GM23248 (cell line): Measurements from ENCODE around the gene KRT8. TPM values are rescaled to one million over a fixed set of nuclear protein-coding genes. Genes with fewer than 3 reads are reported as not detected.

Experiments
- DNase-seq: peaks from one replicate; pipeline ENCODE4 v3.0.0-alpha.2; 2015
- H2AFZ ChIP-seq: fragments of 200-600 bp; sonication (generic); 2 replicates; pipeline ENCODE4 v1.6.1; 2016; ENCODE audit warnings: antibody characterized with exemption
- H3F3A ChIP-seq: fragments of 200-600 bp; sonication (generic); 2 replicates; pipeline ENCODE4 v1.6.1; 2016; ENCODE audit warnings: mild to moderate bottlenecking, antibody characterized with exemption, mixed run types; ENCODE audit not compliant: insufficient read depth
- H3K27ac ChIP-seq: fragments of 200-600 bp; sonication (generic); 2 replicates; pipeline ENCODE4 v1.5.1; 2016; ENCODE audit warnings: mild to moderate bottlenecking
- H3K27me3 ChIP-seq: fragments of 200-600 bp; sonication (generic); replicated peaks from 2 replicates; pipeline ENCODE4 v1.6.1; 2016; ENCODE audit warnings: mild to moderate bottlenecking; ENCODE audit not compliant: insufficient read depth
- H3K36me3 ChIP-seq: fragments of 200-600 bp; sonication (generic); 2 replicates; pipeline ENCODE4 v1.6.1; 2016; ENCODE audit warnings: low read depth, mild to moderate bottlenecking
- H3K4me1 ChIP-seq: fragments of 200-600 bp; sonication (generic); 2 replicates; pipeline ENCODE4 v1.6.1; 2016; ENCODE audit warnings: mild to moderate bottlenecking; ENCODE audit not compliant: insufficient read depth
- H3K4me2 ChIP-seq: fragments of 200-600 bp; sonication (generic); one replicate; pipeline ENCODE4 v1.6.1; 2016; ENCODE audit warnings: mild to moderate bottlenecking; ENCODE audit not compliant: unreplicated experiment
- H3K4me3 ChIP-seq: fragments of 200-600 bp; sonication (generic); 2 replicates; pipeline ENCODE4 v1.5.1; 2016; ENCODE audit warnings: mild to moderate bottlenecking
- H3K79me2 ChIP-seq: fragments of 200-600 bp; sonication (generic); 2 replicates; pipeline ENCODE4 v1.6.1; 2016; ENCODE audit warnings: mild to moderate bottlenecking; ENCODE audit not compliant: insufficient read depth
- H3K9ac ChIP-seq: fragments of 200-600 bp; sonication (generic); 2 replicates; pipeline ENCODE4 v1.6.1; 2016; ENCODE audit warnings: mild to moderate bottlenecking
- H3K9me2 ChIP-seq: fragments of 200-600 bp; sonication (generic); 2 replicates; pipeline ENCODE4 v1.6.1; 2016; ENCODE audit warnings: mixed run types, mild to moderate bottlenecking, moderate library complexity; ENCODE audit not compliant: insufficient read depth
- H3K9me3 ChIP-seq: fragments of 200-600 bp; sonication (generic); one replicate; pipeline ENCODE4 v1.6.1; 2017; ENCODE audit warnings: low read depth
- H4K20me1 ChIP-seq: fragments of 200-600 bp; sonication (generic); 2 replicates; pipeline ENCODE4 v1.6.0; 2016; ENCODE audit not compliant: insufficient read depth
- EZH2 ChIP-seq: fragments of 200-600 bp; sonication (generic); IDR thresholded peaks from 2 replicates; pipeline ENCODE4 v1.6.1; 2018; ENCODE audit warnings: antibody characterized with exemption, mild to moderate bottlenecking; ENCODE audit not compliant: insufficient read depth, poor library complexity, severe bottlenecking
- EZH2phosphoT487 ChIP-seq: fragments of 200-600 bp; sonication (generic); IDR thresholded peaks from 2 replicates; pipeline ENCODE4 v1.6.1; 2018; ENCODE audit warnings: antibody characterized with exemption, moderate library complexity, mild to moderate bottlenecking, low read depth; ENCODE audit not compliant: insufficient read depth
- WGBS, 2 experiments: methylation state at CpG; one replicate each; pipeline ENCODE4 v1.1.6; 2015 to 2017; ENCODE audit warnings: low lambda C conversion rate in 2 of 2, low coverage in 1 of 2; ENCODE audit errors: missing lambda C conversion rate in 2 of 2; 5-methylcytosine and 5-hydroxymethylcytosine counted together
- in situ Hi-C: fragments of 300-500 bp; cut with MboI; formaldehyde crosslinking; loops from 2 replicates; pipeline ENCODE4 v1.15.0; 2020
- polyA plus RNA-seq: library from polyadenylated mRNA; unstranded; fragments of >200 nt; fragmentation: Nextera tagmentation; extraction: Ambion mirVana; gene quantifications from 2 replicates; pipeline ENCODE4 v1.2.1, GENCODE V29; 2016
- total RNA-seq: library from RNA; depleted of rRNA; stranded (reverse); fragments of >200 nt; shearing (Covaris generic); gene quantifications from 2 replicates; pipeline ENCODE4 v1.2.3, GENCODE V29; 2014; rRNA removed

The KRT8 gene
- total and polyA plus RNA-seq, 2 experiments from 2014 or later: 5.5 to 19.8 TPM

DNA sequence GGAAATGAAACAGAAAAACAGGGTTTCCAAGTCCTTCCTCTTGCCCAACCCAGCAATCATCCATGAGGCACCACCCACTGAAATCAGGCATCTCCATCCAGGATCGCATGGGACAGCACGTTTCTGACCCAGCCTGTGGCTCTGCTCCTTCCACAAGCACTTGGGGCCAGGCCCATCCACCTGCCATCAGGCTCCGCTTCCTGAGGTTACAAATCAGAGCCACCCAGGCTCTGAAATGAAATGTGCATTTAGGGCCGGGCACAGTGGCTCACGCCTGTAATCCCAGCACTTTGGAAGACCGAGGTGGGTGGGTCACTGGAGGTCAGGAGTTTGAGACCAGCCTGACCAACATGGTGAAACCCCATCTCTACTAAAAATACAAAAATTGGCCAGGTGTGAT, 55.4 kb downstream of the KRT8 start:
- Histone ChIP-seq H4K20me1 (no peaks in the 10 kb centered on the region), H3K9ac (no peak overlapping the region), H3K9me3 (no peaks in the 10 kb centered on the region), H3K36me3 (no peaks in the 10 kb centered on the region), H3K27me3 (peaks cover 38% of the 10 kb centered on the region), H3F3A (no peaks in the 10 kb centered on the region), H3K4me3 (no peak overlapping the region), H3K79me2 (no peaks in the 10 kb centered on the region), H3K9me2 (no peaks in the 10 kb centered on the region), H3K4me2 (no peak overlapping the region), H3K4me1 (no peaks in the 10 kb centered on the region), H3K27ac (no peak overlapping the region), H2AFZ (no peak overlapping the region)
- no peak for DNase-seq
- in situ Hi-C loops: no loop called here
- TF ChIP-seq EZH2 (no peak), EZH2phosphoT487 (no peak)
- WGBS, 2 experiments: 63 to 70% methylated on average over 6 of the region's 6 CpGs

DNA sequence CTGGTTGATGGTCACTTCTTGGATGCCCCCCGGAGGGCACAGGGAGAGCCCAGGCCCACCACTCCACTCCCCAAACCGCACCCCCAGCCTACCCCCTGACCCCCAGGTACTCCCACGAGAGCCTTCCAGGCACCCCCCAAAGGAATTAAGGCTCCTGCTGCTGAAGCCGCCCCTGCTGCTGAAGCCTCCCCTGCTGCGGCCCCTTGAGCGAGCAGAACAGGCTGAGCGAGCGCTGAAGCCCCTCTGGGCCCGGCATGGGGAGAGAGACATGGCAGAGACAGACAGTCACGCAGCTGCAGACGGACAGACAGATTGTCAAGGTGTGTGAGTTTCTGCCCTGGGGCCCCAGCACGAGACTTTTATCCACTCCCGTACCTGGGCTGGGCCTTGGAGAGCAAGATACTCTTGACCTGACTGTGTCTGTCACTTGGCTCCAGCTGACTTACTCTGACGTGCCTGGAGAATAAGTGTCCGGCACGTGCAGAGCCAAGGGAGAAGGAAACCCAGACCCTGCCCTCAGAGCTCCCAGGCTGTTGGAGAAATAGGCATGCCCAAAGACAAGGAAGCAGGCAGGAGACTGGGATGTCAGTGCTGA, 56.1 kb downstream of the KRT8 start, which contains the start of gene KRT78:
TSS of gene KRT78 (minus strand) at position 334 of the 595 bp plus-strand sequence. CDS start at position 270, 64 bp downstream.
- Histone ChIP-seq H3K4me3 (no peak within 1 kb of the TSS), H3K9ac (no peak within 1 kb of the TSS), H3F3A (no peaks in the 10 kb centered on the region), H3K9me2 (no peaks in the 10 kb centered on the region), H3K4me2 (no peak within 1 kb of the TSS), H2AFZ (no peak within 1 kb of the TSS), H3K27ac (no peak within 1 kb of the TSS), H3K4me1 (no peaks in the 10 kb centered on the region), H4K20me1 (no peaks in the 10 kb centered on the region), H3K79me2 (no peaks in the 10 kb centered on the region), H3K27me3 (peaks cover 38% of the 10 kb centered on the region), H3K36me3 (no peaks in the 10 kb centered on the region), H3K9me3 (no peaks in the 10 kb centered on the region)
- TF ChIP-seq EZH2 (no peak), EZH2phosphoT487 (no peak)
- DNase-seq: no peak
- in situ Hi-C loops: no loop called here
- WGBS, 2 experiments: 62 to 64% methylated on average over 16 of the region's 16 CpGs

DNA sequence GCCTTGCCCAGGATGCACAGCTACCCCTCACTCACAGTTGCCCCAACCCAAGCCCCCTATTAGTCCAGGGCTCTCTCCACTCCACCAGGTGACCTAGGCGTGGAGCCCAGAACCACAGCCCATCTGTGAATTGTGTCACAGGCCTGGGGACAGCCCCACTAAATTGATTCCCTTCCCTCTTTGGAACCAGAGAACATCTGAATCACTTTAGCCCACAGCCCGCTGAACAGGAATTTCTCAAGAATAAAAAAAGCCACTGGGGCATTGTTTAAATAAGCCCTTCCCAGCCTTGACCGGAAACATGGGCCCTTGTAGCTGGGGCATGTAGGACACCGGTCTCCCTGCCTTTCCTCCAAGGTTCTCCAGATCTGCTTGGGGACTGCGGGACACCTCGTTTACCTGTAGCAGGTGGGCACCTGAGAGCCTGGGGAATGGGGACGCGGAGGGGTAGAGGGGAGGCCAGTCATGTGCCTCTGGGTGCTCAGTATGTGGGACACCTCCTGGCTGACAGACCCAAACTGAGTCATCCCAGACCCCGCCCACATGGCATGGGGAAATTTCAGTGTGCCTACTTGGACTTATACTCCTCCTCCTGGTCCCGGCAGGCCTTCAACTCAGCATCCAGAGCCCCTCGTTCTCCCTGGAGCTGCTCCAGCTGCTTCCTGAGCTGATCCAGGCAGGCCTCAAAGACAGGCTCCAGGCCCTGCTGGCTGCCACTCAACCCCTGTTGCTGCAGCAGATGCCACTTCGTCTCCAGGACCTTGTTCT, 57.4 kb downstream of the KRT8 start:
- Histone ChIP-seq H3K9me2 (no peaks in the 10 kb centered on the region), H3F3A (no peaks in the 10 kb centered on the region), H2AFZ (no peak overlapping the region), H4K20me1 (no peaks in the 10 kb centered on the region), H3K9ac (no peak overlapping the region), H3K79me2 (no peaks in the 10 kb centered on the region), H3K4me2 (no peak overlapping the region), H3K4me1 (no peaks in the 10 kb centered on the region), H3K9me3 (no peaks in the 10 kb centered on the region), H3K36me3 (no peaks in the 10 kb centered on the region), H3K27ac (no peak overlapping the region), H3K27me3 (peaks cover 26% of the 10 kb centered on the region), H3K4me3 (no peak overlapping the region)
- TF ChIP-seq EZH2phosphoT487 (no peak), EZH2 (no peak)
- in situ Hi-C loops: no loop called here
- peak; percentile 44 for DNase-seq
- 55 to 58% methylated on average over 12 of the region's 12 CpGs for WGBS, 2 experiments

Other genes with a start within 250 kb of the KRT8 start
- gene KRT1, start 224.7 kb downstream of the KRT8 start, total RNA-seq: not detected in 2 replicates
- not detected in 2 replicates for gene KRT1, start 224.7 kb downstream of the KRT8 start, polyA plus RNA-seq
- gene KRT77, start 201.6 kb downstream of the KRT8 start, total RNA-seq: not detected in 2 replicates
- not detected in 2 replicates for gene KRT77, start 201.6 kb downstream of the KRT8 start, polyA plus RNA-seq
- not detected in 2 replicates for gene KRT76, start 127.7 kb downstream of the KRT8 start, total RNA-seq
- gene KRT76, start 127.7 kb downstream of the KRT8 start, polyA plus RNA-seq: not detected in 2 replicates
- not detected in 2 replicates for gene KRT3, start 109.0 kb downstream of the KRT8 start, total RNA-seq
- gene KRT3, start 109.0 kb downstream of the KRT8 start, polyA plus RNA-seq: not detected in 2 replicates
- 0.22 TPM in 1 of 2 replicates, not detected in the other for gene KRT4, start 91.0 kb downstream of the KRT8 start, total RNA-seq
- gene KRT4, start 91.0 kb downstream of the KRT8 start, polyA plus RNA-seq: 0.13 TPM in 1 of 2 replicates, not detected in the other
- gene KRT79, start 70.8 kb downstream of the KRT8 start, total RNA-seq: not detected in 2 replicates
- gene KRT79, start 70.8 kb downstream of the KRT8 start, polyA plus RNA-seq: 0.15 TPM in 1 of 2 replicates, not detected in the other
- gene KRT78, start 56.1 kb downstream of the KRT8 start, total RNA-seq: not detected in 2 replicates
- not detected in 2 replicates for gene KRT78, start 56.1 kb downstream of the KRT8 start, polyA plus RNA-seq
- gene KRT18, start 44.0 kb upstream of the KRT8 start, total RNA-seq: 69.9 and 83.8 TPM in 2 replicates
- 141 TPM in 2 replicates for gene KRT18, start 44.0 kb upstream of the KRT8 start, polyA plus RNA-seq
- gene EIF4B, start 101.4 kb upstream of the KRT8 start, total RNA-seq: 436 and 501 TPM in 2 replicates
- gene EIF4B, start 101.4 kb upstream of the KRT8 start, polyA plus RNA-seq: 73.4 and 74.8 TPM in 2 replicates
- 41.6 and 48.6 TPM in 2 replicates for gene TNS2, start 145.0 kb upstream of the KRT8 start, total RNA-seq
- gene TNS2, start 145.0 kb upstream of the KRT8 start, polyA plus RNA-seq: 24.1 and 26.1 TPM in 2 replicates
- gene SPRYD3, start 174.3 kb upstream of the KRT8 start, total RNA-seq: 42.5 and 48.7 TPM in 2 replicates
- gene SPRYD3, start 174.3 kb upstream of the KRT8 start, polyA plus RNA-seq: 54.7 and 55.5 TPM in 2 replicates
- gene IGFBP6, start 192.6 kb upstream of the KRT8 start, total RNA-seq: 1,132 and 1,614 TPM in 2 replicates
- 1,827 and 1,899 TPM in 2 replicates for gene IGFBP6, start 192.6 kb upstream of the KRT8 start, polyA plus RNA-seq
- gene SOAT2, start 198.4 kb upstream of the KRT8 start, total RNA-seq: not detected in 2 replicates
- gene SOAT2, start 198.4 kb upstream of the KRT8 start, polyA plus RNA-seq: 0.33 and 0.43 TPM in 2 replicates